Measurements from ENCODE around the gene ANKRD29.
"Not testable (repeated sequence)": the region's sequence is repeated elsewhere in the genome, so short reads cannot be mapped to it uniquely, and the experiment has no call there.

The ANKRD29 gene

GRCh38 chr18:23618862-23619387 is 43.8 kb downstream of the ANKRD29 start:
- Histone ChIP-seq H3K4me3 (ENCODE audit: control insufficient read depth in 1 of 7, extremely low read depth in 1 of 7, insufficient read depth in 4 of 7, low read depth in 2 of 7, low read length in 6 of 7) (peak overlapping the region in 6 of 7 experiments; percentile 48 to 73 (median 66)), H3K27ac (ENCODE audit: insufficient read depth in 1 of 2, low read depth in 1 of 2, low read length in 2 of 2, poor library complexity in 1 of 2, severe bottlenecking in 2 of 2) (no peak overlapping the region), H3K9me3 (ENCODE audit: control extremely low read depth in 1 of 5, control insufficient read depth in 4 of 5, insufficient read depth in 2 of 5, low read depth in 1 of 5, low read length in 4 of 5) (no peaks in the 10 kb centered on the region), H3K27me3 (replicated peaks in 2 of 5; ENCODE audit: control insufficient read depth in 4 of 5, insufficient read depth in 5 of 5, low read length in 4 of 5) (peaks cover 0 to 15% (median 12%) of the 10 kb centered on the region in 5 experiments), H3K4me1 (ENCODE audit: control extremely low read depth in 1 of 4, control insufficient read depth in 4 of 4, insufficient read depth in 4 of 4, low read length in 3 of 4) (peaks cover 2 to 20% (median 15%) of the 10 kb centered on the region in 4 experiments), H3K36me3 (ENCODE audit: control insufficient read depth in 4 of 4, insufficient read depth in 4 of 4, low read length in 3 of 4) (no peaks in the 10 kb centered on the region)
- peak; percentile 57 to 81 (median 72) for DNase-seq
- 0% methylated on average over 11 of the region's 18 CpGs for WGBS (ENCODE audit: insufficient coverage)
- CTCF ChIA-PET = interaction anchor here (0.7 to 1.5 kb wide), 5 partner anchors 10 to 493 kb away, joined by 3 to 8 read pairs (median 3); no protein-coding TSS in a partner anchor
- POLR2A ChIA-PET = interaction anchor here (0.6 kb wide), 1 partner anchor 84 kb away, joined by 3 read pairs; no protein-coding TSS in a partner anchor

- WGBS (ENCODE audit: insufficient coverage) = 88% methylated on average over 1 of the region's 4 CpGs
- no peak for DNase-seq
- POLR2A ChIA-PET = no interaction called here
Observed at GRCh38 chr18:23617412-23618014, 45.2 kb downstream of the ANKRD29 start.

DNA sequence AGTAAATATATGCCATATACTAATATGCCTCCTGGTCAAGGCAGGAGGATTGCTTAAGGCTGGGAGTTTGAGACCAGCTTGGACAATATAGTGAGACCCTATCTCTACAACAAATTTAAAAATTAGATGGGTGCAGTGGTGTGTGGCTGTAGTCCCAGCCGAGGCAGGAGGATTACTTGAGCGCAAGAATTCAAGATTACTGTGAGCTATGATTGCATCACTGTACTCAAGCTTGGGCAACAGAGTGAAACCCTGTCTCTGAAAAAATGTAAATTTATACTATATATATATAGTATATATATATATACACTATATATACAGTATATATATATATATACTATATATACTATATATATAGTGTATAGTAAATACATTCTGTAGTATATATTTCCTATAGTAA is 46.5 kb downstream of the ANKRD29 start:
- Histone ChIP-seq H3K4me1 (ENCODE audit: control extremely low read depth in 1 of 4, control insufficient read depth in 4 of 4, insufficient read depth in 4 of 4, low read length in 3 of 4) (peaks cover 2 to 20% (median 15%) of the 10 kb centered on the region in 4 experiments), H3K27me3 (replicated peaks in 2 of 5; ENCODE audit: control insufficient read depth in 4 of 5, insufficient read depth in 5 of 5, low read length in 4 of 5) (peaks cover 0 to 14% (median 8%) of the 10 kb centered on the region in 5 experiments), H3K36me3 (ENCODE audit: control insufficient read depth in 4 of 4, insufficient read depth in 4 of 4, low read length in 3 of 4) (no peaks in the 10 kb centered on the region), H3K9me3 (ENCODE audit: control extremely low read depth in 1 of 5, control insufficient read depth in 4 of 5, insufficient read depth in 2 of 5, low read depth in 1 of 5, low read length in 4 of 5) (no peaks in the 10 kb centered on the region), H3K27ac (ENCODE audit: insufficient read depth in 1 of 2, low read depth in 1 of 2, low read length in 2 of 2, poor library complexity in 1 of 2, severe bottlenecking in 2 of 2) (no peak overlapping the region), H3K4me3 (ENCODE audit: control insufficient read depth in 1 of 7, extremely low read depth in 1 of 7, insufficient read depth in 4 of 7, low read depth in 2 of 7, low read length in 6 of 7) (no peak overlapping the region)
- CTCF ChIA-PET = no interaction called here
- WGBS (ENCODE audit: insufficient coverage) = no CpG with 5 or more reads among the region's 2 CpGs
- no peak for DNase-seq
- POLR2A ChIA-PET = no interaction called here

More at GRCh38 chr18:23617412-23618014, 45.2 kb downstream of the ANKRD29 start:
- Histone ChIP-seq H3K4me3 (ENCODE audit: control insufficient read depth in 1 of 7, extremely low read depth in 1 of 7, insufficient read depth in 4 of 7, low read depth in 2 of 7, low read length in 6 of 7) (no peak overlapping the region), H3K27me3 (replicated peaks in 2 of 5; ENCODE audit: control insufficient read depth in 4 of 5, insufficient read depth in 5 of 5, low read length in 4 of 5) (peaks cover 0 to 15% (median 12%) of the 10 kb centered on the region in 5 experiments), H3K36me3 (ENCODE audit: control insufficient read depth in 4 of 4, insufficient read depth in 4 of 4, low read length in 3 of 4) (no peaks in the 10 kb centered on the region), H3K4me1 (ENCODE audit: control extremely low read depth in 1 of 4, control insufficient read depth in 4 of 4, insufficient read depth in 4 of 4, low read length in 3 of 4) (peaks cover 2 to 20% (median 15%) of the 10 kb centered on the region in 4 experiments), H3K27ac (ENCODE audit: insufficient read depth in 1 of 2, low read depth in 1 of 2, low read length in 2 of 2, poor library complexity in 1 of 2, severe bottlenecking in 2 of 2) (no peak overlapping the region), H3K9me3 (ENCODE audit: control extremely low read depth in 1 of 5, control insufficient read depth in 4 of 5, insufficient read depth in 2 of 5, low read depth in 1 of 5, low read length in 4 of 5) (no peaks in the 10 kb centered on the region)
- CTCF ChIA-PET = no interaction called here

- CTCF ChIA-PET = interaction anchor here (0.7 to 2.2 kb wide), 5 partner anchors 11 to 88 kb away, joined by 3 to 11 read pairs (median 5); no protein-coding TSS in a partner anchor
- no peak for DNase-seq
- Histone ChIP-seq H3K27me3 (replicated peaks in 2 of 5; ENCODE audit: control insufficient read depth in 4 of 5, insufficient read depth in 5 of 5, low read length in 4 of 5) (peaks cover 0 to 4% (median 3%) of the 10 kb centered on the region in 5 experiments), H3K9me3 (ENCODE audit: control extremely low read depth in 1 of 5, control insufficient read depth in 4 of 5, insufficient read depth in 2 of 5, low read depth in 1 of 5, low read length in 4 of 5) (no peaks in the 10 kb centered on the region), H3K27ac (ENCODE audit: insufficient read depth in 1 of 2, low read depth in 1 of 2, low read length in 2 of 2, poor library complexity in 1 of 2, severe bottlenecking in 2 of 2) (no peak overlapping the region), H3K4me1 (ENCODE audit: control extremely low read depth in 1 of 4, control insufficient read depth in 4 of 4, insufficient read depth in 4 of 4, low read length in 3 of 4) (peaks cover 2 to 19% (median 14%) of the 10 kb centered on the region in 4 experiments), H3K36me3 (ENCODE audit: control insufficient read depth in 4 of 4, insufficient read depth in 4 of 4, low read length in 3 of 4) (no peaks in the 10 kb centered on the region), H3K4me3 (ENCODE audit: control insufficient read depth in 1 of 7, extremely low read depth in 1 of 7, insufficient read depth in 4 of 7, low read depth in 2 of 7, low read length in 6 of 7) (no peak overlapping the region)
- POLR2A ChIA-PET = no interaction called here
- no CpG with 5 or more reads among the region's 3 CpGs for WGBS (ENCODE audit: insufficient coverage)
Observed at GRCh38 chr18:23614891-23615290, 47.8 kb downstream of the ANKRD29 start.

DNA sequence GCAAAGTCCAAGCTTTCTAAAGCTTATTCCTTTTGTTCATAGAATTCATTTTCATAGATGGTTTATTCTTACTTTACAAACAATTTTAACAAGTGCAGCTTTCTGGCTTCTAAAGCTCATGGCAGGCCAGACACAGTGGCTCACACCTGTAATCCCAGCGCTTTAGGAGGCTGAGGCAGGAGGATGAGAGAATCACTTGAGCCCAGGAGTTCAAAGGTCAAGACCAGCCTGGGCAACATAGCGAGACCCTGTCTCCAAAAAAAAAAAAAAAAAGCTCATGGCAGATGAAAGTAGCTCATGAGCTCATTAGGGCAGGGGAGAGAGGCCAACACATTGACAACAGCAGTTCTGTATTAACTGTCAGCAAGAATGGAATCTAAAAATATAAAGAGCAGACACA is 48.3 kb downstream of the ANKRD29 start:
- no peaks in the 10 kb centered on the region for H3K9me3 ChIP-seq (ENCODE audit: control extremely low read depth in 1 of 5, control insufficient read depth in 4 of 5, insufficient read depth in 2 of 5, low read depth in 1 of 5, low read length in 4 of 5)
- CTCF ChIA-PET = interaction anchor here (0.7 to 2.2 kb wide), 6 partner anchors 11 to 89 kb away, joined by 3 to 11 read pairs (median 4); no protein-coding TSS in a partner anchor
- H3K27me3 ChIP-seq (replicated peaks in 2 of 5; ENCODE audit: control insufficient read depth in 4 of 5, insufficient read depth in 5 of 5, low read length in 4 of 5) = peaks cover 0 to under 1% (median 0%) of the 10 kb centered on the region in 5 experiments
- H3K36me3 ChIP-seq (ENCODE audit: control insufficient read depth in 4 of 4, insufficient read depth in 4 of 4, low read length in 3 of 4) = no peaks in the 10 kb centered on the region
- 100% methylated on average over 2 of the region's 2 CpGs for WGBS (ENCODE audit: insufficient coverage)
- no peak for DNase-seq
- H3K4me1 ChIP-seq (ENCODE audit: control extremely low read depth in 1 of 4, control insufficient read depth in 4 of 4, insufficient read depth in 4 of 4, low read length in 3 of 4) = peaks cover 0 to 18% (median 11%) of the 10 kb centered on the region in 4 experiments
- POLR2A ChIA-PET = no interaction called here
- no peak overlapping the region for H3K4me3 ChIP-seq (ENCODE audit: control insufficient read depth in 1 of 7, extremely low read depth in 1 of 7, insufficient read depth in 4 of 7, low read depth in 2 of 7, low read length in 6 of 7)
- H3K27ac ChIP-seq (ENCODE audit: insufficient read depth in 1 of 2, low read depth in 1 of 2, low read length in 2 of 2, poor library complexity in 1 of 2, severe bottlenecking in 2 of 2) = no peak overlapping the region

- H3K9me3 ChIP-seq (ENCODE audit: control extremely low read depth in 1 of 5, control insufficient read depth in 4 of 5, insufficient read depth in 2 of 5, low read depth in 1 of 5, low read length in 4 of 5); H3K36me3 ChIP-seq (ENCODE audit: control insufficient read depth in 4 of 4, insufficient read depth in 4 of 4, low read length in 3 of 4); H3K4me1 ChIP-seq (ENCODE audit: control extremely low read depth in 1 of 4, control insufficient read depth in 4 of 4, insufficient read depth in 4 of 4, low read length in 3 of 4); H3K27ac ChIP-seq (ENCODE audit: insufficient read depth in 1 of 2, low read depth in 1 of 2, low read length in 2 of 2, poor library complexity in 1 of 2, severe bottlenecking in 2 of 2); H3K4me3 ChIP-seq (ENCODE audit: control insufficient read depth in 1 of 7, extremely low read depth in 1 of 7, insufficient read depth in 4 of 7, low read depth in 2 of 7, low read length in 6 of 7); POLR2A ChIA-PET; DNase-seq; H3K27me3 ChIP-seq (replicated peaks in 2 of 5; ENCODE audit: control insufficient read depth in 4 of 5, insufficient read depth in 5 of 5, low read length in 4 of 5): not testable (repeated sequence)
- CTCF ChIA-PET = interaction anchor here (0.9 to 1.5 kb wide), 5 partner anchors 10 to 107 kb away, joined by 3 read pairs; no protein-coding TSS in a partner anchor
- 96% methylated on average over 5 of the region's 7 CpGs for WGBS (ENCODE audit: insufficient coverage)
Observed at GRCh38 chr18:23613091-23613475, 49.6 kb downstream of the ANKRD29 start.
